Hematopoietic multipotent progenitor cell treated with erythropoietin and hydrocortisone succinate and interleukin-3 and kit ligand, for 17 days (in vitro differentiated cells): ENCODE data around the gene SLC35G3.
"Not testable (repeated sequence)": the region's sequence is repeated elsewhere in the genome, so short reads cannot be mapped to it uniquely, and the experiment has no call there.

Source experiments
- DNase-seq: peaks from one replicate; pipeline ENCODE4 v3.0.0-alpha.2; 2015; ENCODE audit warnings: low spot score

Gene SLC35G3

DNA sequence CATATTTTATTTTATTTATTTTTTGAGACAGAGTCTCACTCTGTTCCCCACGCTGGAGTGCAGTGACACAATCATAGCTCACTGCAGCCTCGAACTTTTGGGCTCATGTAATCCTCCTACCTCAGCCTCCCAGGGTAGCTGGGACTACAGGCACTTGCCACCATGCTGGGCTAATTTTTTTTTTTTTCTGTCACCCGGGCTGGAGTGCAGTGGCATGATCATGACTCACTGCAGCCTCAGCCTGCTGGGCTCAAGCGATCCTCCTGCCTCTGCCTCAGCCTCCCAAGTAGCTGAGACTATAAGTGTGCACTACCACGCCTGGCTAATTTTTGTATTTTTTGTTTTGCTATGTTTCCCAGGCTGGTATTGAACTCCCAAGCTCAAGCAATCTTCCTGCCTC is 29.5 kb downstream of the SLC35G3 start:
- DNase-seq: no peak

DNA sequence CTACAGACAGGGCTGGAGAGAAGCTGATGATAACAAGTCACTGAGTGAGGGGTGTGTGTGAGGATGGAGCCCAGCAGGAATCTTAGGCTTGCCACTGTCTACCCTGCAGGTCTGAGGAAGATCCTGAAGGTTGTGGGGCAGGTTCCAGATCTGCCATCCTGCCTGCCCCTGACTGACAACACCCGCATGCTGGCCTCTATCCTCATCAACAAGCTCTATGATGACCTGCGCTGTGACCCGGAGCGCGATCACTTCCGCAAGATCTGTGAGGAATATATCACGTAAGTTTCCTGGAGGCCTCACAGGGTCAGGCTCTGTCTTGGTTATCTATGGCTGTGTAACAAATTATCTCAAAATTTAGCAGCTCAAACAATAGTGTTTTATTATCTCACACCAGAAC is 30.3 kb downstream of the SLC35G3 start:
- DNase-seq: no peak

DNA sequence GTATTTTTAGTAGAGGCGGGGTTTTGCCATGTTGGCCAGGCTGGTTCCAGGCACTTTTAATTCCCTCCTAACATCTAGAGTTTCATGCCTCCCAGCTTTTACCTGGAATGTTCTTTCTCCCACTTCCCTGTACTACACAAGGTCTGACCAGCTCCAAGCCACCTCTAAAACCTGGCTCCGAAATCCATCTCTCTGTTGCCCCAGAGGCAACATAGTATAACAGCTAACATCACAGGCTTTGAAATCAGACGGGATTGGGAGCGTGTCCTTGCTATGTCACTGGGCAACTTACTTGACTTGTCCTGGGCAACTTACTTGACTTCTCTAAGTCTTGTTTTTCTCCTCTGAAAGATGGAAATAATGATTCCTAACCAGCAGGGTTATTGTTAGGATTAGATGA is 31.4 kb downstream of the SLC35G3 start:
- DNase-seq: no peak

DNA sequence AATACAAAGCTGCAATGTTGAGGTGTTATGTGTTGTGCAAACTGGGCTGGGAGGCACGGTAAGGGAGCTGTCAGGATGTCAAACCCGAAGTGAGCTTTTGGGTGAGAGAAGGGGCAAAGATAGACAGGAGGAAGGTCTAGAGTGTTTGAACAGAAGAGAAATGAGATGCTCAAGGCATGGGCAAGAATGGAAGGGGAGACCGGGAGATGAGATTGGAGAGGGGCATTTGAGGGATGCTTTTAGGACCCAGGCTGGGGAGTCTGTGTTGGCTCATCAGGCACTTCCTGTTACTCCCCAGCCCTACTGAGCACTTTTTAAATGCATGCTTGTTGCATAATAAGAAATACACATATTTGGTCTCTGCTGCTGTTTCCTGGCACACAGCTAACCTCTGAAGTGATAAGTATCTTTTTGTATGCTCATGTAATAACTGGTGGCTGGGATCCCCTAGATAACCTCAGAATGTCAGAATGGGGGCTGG is 32.9 kb downstream of the SLC35G3 start:
- no peak for DNase-seq

DNA sequence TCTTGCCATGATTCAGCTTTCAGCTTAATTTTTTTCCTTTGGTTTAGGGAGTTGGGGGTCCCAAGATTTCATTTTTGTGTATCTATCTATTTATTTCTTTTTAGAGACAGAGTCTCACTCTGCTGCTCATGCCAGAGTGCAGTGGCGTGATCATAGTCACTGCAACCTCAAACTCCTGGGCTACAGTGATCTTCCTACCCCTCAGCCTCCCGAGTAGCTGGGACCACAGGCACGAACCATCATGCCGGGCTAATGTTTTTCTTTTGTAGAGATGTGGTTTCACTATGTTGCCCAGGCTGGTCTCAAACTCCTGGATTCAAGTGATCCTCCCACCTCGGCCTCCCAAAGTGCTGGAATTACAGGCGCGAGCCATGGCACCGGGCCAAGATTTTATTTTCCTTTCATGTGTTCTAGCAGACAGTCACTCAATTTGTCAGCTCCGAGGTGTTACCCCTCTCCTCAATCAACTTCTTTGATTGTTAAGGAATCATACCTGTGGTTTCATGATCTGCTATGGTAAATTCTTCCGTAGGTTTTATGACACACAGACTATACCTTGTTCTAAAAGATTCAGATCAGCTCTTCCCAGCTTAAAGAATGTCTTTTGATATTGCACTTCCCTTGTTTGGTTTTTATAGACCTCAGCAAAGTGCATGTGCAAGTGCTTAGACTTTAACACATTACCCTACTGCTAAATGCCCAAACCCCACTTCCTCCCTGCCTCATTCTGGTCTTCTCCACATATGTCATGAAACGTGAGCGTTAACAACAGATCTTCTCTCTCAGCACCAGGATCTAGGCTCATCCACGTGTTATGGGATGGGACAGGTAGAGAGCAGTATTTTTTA is 33.6 kb downstream of the SLC35G3 start:
- DNase-seq: no peak

DNA sequence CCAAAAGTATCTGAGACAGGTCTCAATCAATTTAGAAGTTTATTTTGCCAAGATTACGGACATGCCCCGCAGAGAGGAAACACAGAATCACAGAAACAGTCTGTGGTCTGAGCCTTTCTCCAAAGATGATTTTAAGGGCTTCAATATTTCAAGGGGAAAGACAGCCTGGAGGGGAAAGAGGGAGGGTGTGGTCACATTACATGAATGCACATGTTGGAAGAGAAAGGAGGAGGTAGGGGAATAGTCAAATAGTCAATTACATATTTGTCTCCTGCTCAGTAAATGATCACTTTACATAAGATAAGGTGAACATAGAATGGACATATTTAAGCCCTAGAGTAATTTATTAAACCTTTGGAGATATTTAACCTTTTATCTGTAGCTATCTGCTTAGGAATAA is 34.3 kb downstream of the SLC35G3 start:
- DNase-seq: no peak

DNA sequence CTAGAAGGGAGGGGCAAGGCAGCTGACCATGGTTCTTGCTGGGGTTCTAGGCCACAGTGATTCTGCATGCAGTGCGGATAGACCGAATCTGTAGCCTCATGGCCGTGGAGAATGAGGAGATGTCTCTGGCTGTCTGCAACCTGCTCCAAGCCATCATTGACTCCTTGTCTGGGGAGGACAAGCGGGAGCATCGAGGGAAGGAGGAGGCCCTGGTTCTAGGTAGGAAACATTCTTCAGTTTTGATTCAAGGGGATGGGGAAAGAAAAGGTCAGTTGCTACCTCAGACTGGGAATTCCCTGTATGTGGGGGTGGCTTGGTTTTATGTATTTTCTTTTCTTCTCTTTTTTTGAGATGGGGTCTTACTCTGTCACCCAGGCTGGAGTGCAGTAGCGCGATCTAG is 38.9 kb downstream of the SLC35G3 start:
- DNase-seq: no peak

DNA sequence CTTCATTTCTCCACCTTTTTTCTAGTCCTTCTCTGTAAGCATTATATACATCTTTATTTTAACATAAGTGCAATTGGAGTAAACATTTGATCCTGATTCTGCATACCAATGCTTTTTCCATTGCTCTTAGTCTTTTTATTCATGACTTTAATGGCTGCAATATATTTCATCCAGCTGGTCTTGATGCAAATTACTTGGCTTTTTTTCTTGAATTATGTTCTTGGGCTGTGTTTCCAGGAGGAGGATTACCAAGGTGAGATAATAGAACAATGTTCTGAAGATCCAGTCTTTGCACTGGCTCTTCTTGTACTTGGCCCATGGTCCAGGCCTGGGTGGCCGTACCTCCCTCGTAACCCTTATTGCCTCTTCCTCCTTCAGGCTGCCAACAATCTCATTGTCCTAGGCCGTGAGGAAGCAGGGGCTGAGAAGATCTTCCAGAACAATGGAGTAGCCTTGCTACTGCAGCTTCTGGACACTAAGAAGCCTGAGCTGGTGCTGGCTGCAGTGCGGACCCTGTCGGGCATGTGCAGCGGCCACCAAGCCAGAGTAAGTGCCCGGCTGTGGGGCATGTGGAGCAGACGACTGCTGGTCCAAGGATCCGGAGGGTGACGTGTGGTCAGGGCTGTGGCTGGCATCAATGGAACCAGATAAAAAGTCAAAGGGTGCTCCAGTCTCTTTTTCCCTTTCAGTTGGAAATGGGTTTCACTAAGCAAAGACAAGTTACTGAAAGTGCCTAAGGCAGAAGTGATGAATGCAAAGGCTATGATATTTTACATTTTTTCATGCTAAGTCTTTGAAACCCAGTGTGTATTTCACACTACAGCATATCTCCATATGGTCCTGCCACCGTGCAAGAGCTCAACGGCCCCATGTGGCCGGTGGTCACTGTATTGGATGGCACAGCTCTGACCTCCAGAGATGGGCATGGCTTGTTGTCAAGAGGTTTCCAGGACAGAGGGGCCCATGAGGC is 39.7 kb downstream of the SLC35G3 start:
- DNase-seq: no peak

DNA sequence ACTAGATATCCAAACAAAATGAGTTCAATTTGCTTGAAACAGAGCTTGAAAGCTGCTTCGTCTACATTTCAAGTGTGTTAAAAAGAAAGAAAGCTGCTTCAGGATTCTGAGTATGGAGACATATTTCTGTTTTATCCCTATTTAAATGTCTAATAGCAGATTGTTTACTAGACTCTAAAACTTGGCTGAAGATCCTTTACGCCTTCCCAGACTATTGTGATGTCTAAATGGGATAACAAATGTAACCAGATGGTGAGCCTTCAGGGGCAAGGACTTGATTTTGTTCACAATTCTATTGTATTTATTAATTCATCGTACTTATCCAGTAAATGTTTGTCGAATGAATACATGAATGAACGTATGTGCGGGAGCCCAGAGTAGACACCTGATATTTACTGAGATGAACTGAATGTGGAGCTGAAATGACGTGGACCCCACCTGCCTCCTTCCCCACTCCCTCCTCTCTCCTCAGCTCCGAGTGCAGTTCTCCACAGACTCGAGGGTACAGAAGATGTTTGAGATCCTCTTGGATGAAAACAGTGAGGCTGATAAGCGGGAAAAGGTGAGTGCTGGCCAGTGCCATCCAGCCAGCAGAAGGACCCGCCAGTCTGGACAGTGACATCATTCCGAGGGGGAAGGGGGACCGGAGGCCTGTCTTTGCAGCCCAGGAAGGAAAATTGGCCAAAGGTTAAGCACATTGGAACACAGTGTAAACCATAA is 41.6 kb downstream of the SLC35G3 start:
- no peak for DNase-seq

DNA sequence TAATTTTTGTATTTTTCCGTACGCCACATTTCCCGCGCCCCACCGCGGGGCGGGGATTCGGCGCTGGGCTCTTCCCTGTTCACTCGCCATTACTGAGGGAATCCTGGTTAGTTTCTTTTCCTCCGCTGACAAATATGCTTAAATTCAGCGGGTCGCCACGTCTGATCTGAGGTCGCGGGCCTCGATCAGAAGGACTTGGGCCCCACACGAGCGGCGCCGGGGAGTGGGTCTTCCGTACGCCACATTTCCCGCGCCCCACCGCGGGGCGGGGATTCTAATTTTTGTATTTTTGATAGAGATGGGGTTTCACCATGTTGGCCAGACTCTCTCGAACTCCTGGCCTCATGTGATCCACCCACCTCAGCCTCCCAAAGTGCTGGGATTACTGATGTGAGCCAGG is 43.1 kb downstream of the SLC35G3 start:
- not testable (repeated sequence) for DNase-seq

DNA sequence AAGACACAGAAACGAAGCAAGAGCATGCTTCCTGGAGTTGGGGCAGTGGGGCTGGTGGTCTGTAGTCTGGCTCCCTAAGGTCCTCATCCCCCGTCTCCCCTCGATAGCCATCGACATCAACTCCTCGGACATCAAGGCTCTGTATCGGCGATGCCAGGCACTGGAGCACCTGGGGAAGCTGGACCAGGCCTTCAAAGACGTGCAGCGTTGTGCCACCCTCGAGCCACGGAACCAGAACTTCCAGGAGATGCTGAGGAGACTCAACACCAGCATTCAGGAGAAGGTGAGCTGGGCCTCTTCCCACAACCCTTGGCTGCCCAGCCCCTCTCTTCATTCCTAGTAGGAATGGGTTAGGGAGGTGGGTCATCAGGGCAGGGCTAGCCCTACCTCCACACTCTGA is 44.3 kb downstream of the SLC35G3 start:
- DNase-seq: no peak

DNA sequence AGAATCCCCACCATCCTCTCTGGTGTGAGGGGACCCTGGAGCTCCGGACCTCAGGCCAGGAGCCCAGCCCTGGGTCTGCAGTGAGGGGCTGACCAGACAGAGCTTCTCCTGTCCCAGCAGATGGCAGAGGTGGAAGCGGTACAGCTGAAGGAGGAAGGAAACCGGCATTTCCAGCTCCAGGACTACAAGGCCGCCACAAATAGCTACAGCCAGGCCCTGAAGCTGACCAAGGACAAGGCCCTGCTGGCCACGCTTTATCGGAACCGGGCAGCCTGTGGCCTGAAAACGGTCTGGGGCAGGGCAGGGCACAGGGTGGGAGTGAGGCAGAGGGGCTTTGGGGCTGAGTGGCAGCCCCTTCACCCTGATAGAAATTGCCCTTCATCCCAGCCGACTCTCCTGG is 46.0 kb downstream of the SLC35G3 start:
- no peak for DNase-seq

DNA sequence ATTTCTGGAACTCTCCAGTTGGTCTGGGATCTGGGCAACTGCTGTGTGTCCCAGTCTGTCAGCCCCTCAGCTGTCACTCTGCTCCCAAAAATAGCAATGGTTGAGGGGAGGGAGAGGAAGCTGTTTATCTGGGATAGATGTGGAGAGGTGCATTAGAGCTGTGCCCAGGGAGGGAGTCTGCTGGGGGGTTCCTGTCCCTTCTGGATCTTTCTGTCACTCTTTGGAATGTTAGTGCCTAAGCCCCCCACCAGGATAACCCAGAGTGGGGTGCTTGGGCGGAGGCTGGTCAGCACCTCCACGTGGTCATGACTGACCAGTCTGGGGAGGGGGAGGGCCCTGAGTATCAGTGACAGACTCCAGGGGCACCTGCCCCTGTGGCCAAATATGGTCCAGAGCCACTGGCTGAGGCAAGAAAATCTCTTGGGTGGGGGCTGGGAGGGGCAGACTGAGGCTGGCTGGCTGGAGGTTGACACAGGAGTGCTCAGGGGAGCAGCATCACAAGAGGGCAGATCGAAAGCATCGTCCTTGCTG is 46.8 kb downstream of the SLC35G3 start, which contains the start of gene UNC45B:
TSS of gene UNC45B (plus strand) at position 443 of the 531 bp plus-strand sequence. CDS start 447 bp downstream, outside the sequence.
- DNase-seq: no peak

DNA sequence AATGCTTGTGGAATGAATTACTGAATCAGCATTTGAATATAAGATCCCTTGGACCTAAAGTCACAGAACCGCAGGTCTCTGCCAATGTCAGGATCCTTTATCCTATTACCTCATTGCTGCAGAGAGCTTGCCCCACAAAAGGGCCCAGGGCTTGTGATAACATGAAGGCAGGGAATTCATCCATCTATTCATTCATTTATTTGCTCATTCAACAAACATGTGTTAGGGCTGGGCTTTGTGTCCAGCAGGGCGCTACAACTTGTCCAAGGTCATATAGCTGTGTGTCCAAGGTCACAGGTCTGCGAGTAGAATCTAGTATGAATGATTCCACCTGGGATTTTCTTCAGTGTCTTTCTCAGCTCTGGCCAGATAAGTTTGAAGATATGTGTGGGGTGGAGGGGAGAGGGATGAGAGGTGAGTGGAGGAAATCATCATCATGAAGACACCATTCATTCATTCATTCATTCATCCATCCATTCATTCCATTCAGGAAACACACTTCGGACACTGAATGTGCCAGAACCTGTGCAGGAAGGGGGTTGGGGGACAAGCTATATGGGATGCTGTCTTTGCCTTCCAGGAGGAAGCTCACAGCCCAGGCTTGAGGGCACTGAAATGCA is 47.9 kb downstream of the SLC35G3 start:
- no peak for DNase-seq

DNA sequence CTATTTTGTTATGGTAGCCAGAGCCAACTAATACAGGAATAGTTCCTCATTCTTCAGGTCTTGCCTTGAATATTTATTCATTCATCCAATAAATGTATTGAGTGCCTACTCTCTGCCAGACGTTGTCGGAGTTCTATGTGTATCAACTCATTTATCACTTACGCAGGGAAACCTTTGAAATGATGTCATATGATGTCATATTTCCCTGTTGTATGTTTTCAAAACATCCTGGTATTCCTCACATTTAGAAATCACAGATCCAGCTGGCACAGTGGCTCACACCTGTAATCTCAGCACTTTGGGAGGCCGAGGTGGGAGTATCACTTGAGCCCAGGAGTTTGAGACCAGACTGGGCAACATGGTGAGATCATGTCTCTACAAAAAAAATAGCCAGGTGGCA is 49.4 kb downstream of the SLC35G3 start:
- no peak for DNase-seq
